Keratinocyte (primary cell): ENCODE measurements around the gene RNF5. TPM values are rescaled to one million over a fixed set of nuclear protein-coding genes. Genes with fewer than 3 reads are reported as not detected.

Source experiments
- DNase-seq: peaks from one replicate; pipeline ENCODE4 v3.0.0-alpha.2; 2011; ENCODE audit warnings: low read depth, missing footprints, low spot score
- FAIRE-seq: peaks from 2 replicates; lab custom pipeline; 2011; peaks lifted over from hg19 to GRCh38; lab: Jason Lieb, UNC
- H2AFZ ChIP-seq: 2 replicates; pipeline ENCODE4 v1.6.0; 2012; ENCODE audit warnings: low read length, control low read depth, inconsistent platforms; ENCODE audit not compliant: control insufficient read depth
- H3K27ac ChIP-seq: 2 replicates; pipeline ENCODE4 v1.5.1; 2011; ENCODE audit warnings: low read length; ENCODE audit not compliant: control insufficient read depth, insufficient read depth
- H3K27me3 ChIP-seq: 3 replicates; pipeline ENCODE4 v1.6.0; 2011; ENCODE audit warnings: low read length; ENCODE audit not compliant: control insufficient read depth, insufficient read depth; ENCODE audit errors: extremely low read depth
- H3K36me3 ChIP-seq, 2 experiments: 2 replicates in 1 of 2; 3 replicates in 1 of 2; pipeline ENCODE4 v1.5.1; 2011; ENCODE audit warnings: low read length in 2 of 2, mild to moderate bottlenecking in 1 of 2; ENCODE audit not compliant: control insufficient read depth in 2 of 2, insufficient read depth in 2 of 2; ENCODE audit errors: extremely low read depth in 1 of 2
- H3K4me1 ChIP-seq: 3 replicates; pipeline ENCODE4 v1.5.1; 2011; ENCODE audit warnings: low read length; ENCODE audit not compliant: control insufficient read depth, insufficient read depth; ENCODE audit errors: extremely low read depth
- H3K4me2 ChIP-seq: 3 replicates; pipeline ENCODE4 v1.6.0; 2011; ENCODE audit warnings: low read depth, low read length; ENCODE audit not compliant: control insufficient read depth, insufficient read depth; ENCODE audit errors: extremely low read depth
- H3K4me3 ChIP-seq, 3 experiments: fragments of 200-600 bp in 1 of 3; sonication (generic) in 1 of 3; 2 replicates in 2 of 3; 3 replicates in 1 of 3; pipeline ENCODE4 v1.5.1; 2011 to 2016; ENCODE audit warnings: low read length in 3 of 3, mild to moderate bottlenecking in 3 of 3, control low read depth in 2 of 3, inconsistent platforms in 1 of 3, low read depth in 1 of 3, mixed read lengths in 1 of 3, mixed run types in 1 of 3, moderate library complexity in 1 of 3; ENCODE audit not compliant: control insufficient read depth in 2 of 3, insufficient read depth in 2 of 3; ENCODE audit errors: extremely low read depth in 1 of 3
- H3K79me2 ChIP-seq: 2 replicates; pipeline ENCODE4 v1.6.0; 2012; ENCODE audit warnings: low read length; ENCODE audit not compliant: control insufficient read depth, insufficient read depth
- H3K9ac ChIP-seq: 3 replicates; pipeline ENCODE4 v1.6.0; 2011; ENCODE audit warnings: low read length; ENCODE audit not compliant: control insufficient read depth, insufficient read depth; ENCODE audit errors: extremely low read depth
- H3K9me1 ChIP-seq: 3 replicates; pipeline ENCODE4 v1.6.0; 2011; ENCODE audit warnings: low read length; ENCODE audit not compliant: control insufficient read depth, insufficient read depth; ENCODE audit errors: extremely low read depth
- H3K9me3 ChIP-seq: 2 replicates; pipeline ENCODE4 v1.5.1; 2012; ENCODE audit warnings: low read depth, low read length; ENCODE audit not compliant: control insufficient read depth
- H4K20me1 ChIP-seq: 3 replicates; pipeline ENCODE4 v1.6.0; 2011; ENCODE audit warnings: low read length; ENCODE audit not compliant: control insufficient read depth, insufficient read depth; ENCODE audit errors: extremely low read depth
- CTCF ChIP-seq, 3 experiments: IDR thresholded peaks in 1 of 3; conservative IDR thresholded peaks in 1 of 3; optimal IDR thresholded peaks in 1 of 3; 2 replicates in 2 of 3; 3 replicates in 1 of 3; pipeline versions ENCODE3 to v1.5.1; 2011; ENCODE audit warnings: low read length in 3 of 3, mild to moderate bottlenecking in 3 of 3, moderate library complexity in 2 of 3, control low read depth in 1 of 3, inconsistent platforms in 1 of 3; ENCODE audit not compliant: insufficient read depth in 2 of 3; ENCODE audit errors: extremely low read depth in 1 of 3
- EZH2 ChIP-seq: IDR thresholded peaks from one replicate; pipeline ENCODE4 v1.6.1; 2012; ENCODE audit warnings: inconsistent platforms, mild to moderate bottlenecking, low read length, moderate library complexity
- dilution Hi-C: fragments of 300-500 bp; cut with MboI; formaldehyde crosslinking; loops from one replicate; pipeline ENCODE4 v1.7.0; 2020; ENCODE audit warnings: low sequenced_read_pairs; ENCODE audit not compliant: extremely low pct_ligation_motif_present
- polyA plus RNA-seq, 5 experiments: library from polyadenylated mRNA; depleted of rRNA in 3 of 5; stranded (reverse) in 3 of 5; stranded (forward) in 1 of 5; unstranded in 1 of 5; fragments of >200 nt; gene quantifications; 1 replicate in 1 of 5; 2 replicates in 3 of 5; 3 replicates in 1 of 5; pipeline versions ENCODE4 v1.2.1 to v1.2.3, GENCODE V29; 2011 to 2012; ENCODE audit warnings: missing spikeins in 2 of 5, low read depth in 1 of 5, low replicate concordance in 1 of 5

The RNF5 gene
- polyA plus RNA-seq, 1 donor (not counting 4 experiments of a cell fraction or from before 2014, with no cell fraction given): 33.2 TPM

DNA sequence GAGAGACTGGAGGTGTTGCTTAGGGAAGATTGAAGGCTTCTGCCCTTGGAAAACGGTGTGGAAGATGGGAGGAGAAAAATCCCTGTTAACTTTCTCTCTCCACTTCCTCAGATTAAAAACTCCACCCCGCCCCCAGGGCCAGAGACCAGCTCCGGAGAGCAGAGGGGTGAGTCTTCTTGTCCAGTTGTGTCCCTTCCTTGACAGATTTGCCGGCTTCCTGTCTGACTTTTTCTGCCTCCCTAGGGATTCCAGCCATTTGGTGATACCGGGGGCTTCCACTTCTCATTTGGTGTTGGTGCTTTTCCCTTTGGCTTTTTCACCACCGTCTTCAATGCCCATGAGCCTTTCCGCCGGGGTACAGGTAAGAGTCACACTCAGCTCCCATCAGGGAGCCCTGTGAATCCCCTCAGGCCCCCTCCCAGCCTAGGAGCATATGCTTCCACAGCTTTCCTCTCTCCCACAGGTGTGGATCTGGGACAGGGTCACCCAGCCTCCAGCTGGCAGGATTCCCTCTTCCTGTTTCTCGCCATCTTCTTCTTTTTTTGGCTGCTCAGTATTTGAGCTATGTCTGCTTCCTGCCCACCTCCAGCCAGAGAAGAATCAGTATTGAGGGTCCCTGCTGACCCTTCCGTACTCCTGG is 1.7 kb downstream of the RNF5 start:
- H3K4me2 ChIP-seq: peak overlapping the region; percentile 87
- no peaks in the 10 kb centered on the region for H4K20me1 ChIP-seq
- H3K9ac ChIP-seq: no peak overlapping the region
- H3K9me1 ChIP-seq: no peaks in the 10 kb centered on the region
- DNase-seq (no peak), FAIRE-seq (no peak)
- H2AFZ ChIP-seq: no peak overlapping the region
- no peaks in the 10 kb centered on the region for H3K9me3 ChIP-seq
- peaks cover 8% of the 10 kb centered on the region in 2 experiments for H3K36me3 ChIP-seq
- no peaks in the 10 kb centered on the region for H3K27me3 ChIP-seq
- peaks cover 16% of the 10 kb centered on the region for H3K79me2 ChIP-seq
- H3K4me3 ChIP-seq: no peak overlapping the region
- peaks cover 24% of the 10 kb centered on the region for H3K4me1 ChIP-seq
- H3K27ac ChIP-seq: no peak overlapping the region
- dilution Hi-C loops: no loop called here
- no peak for TF ChIP-seq CTCF (optimal IDR thresholded peaks at IDR 0.05 in 1 of 3, IDR thresholded peaks at IDR 0.05 in 1 of 3, conservative IDR thresholded peaks at IDR 0.05 in 1 of 3; ENCODE audit: extremely low read depth in 1 of 3, insufficient read depth in 2 of 3, low read length in 3 of 3)
- no peak for TF ChIP-seq EZH2

- TF ChIP-seq EZH2: no peak
- TF ChIP-seq CTCF (optimal IDR thresholded peaks at IDR 0.05 in 1 of 3, IDR thresholded peaks at IDR 0.05 in 1 of 3, conservative IDR thresholded peaks at IDR 0.05 in 1 of 3; ENCODE audit: extremely low read depth in 1 of 3, insufficient read depth in 2 of 3, low read length in 3 of 3): no peak
- H3K9me3 ChIP-seq: no peaks in the 10 kb centered on the region
- no peaks in the 10 kb centered on the region for H4K20me1 ChIP-seq
- no peak for DNase-seq
- H3K36me3 ChIP-seq: peaks cover 7 to 10% of the 10 kb centered on the region in 2 experiments
- no peak overlapping the region for H2AFZ ChIP-seq
- H3K4me3 ChIP-seq: no peak overlapping the region
- H3K4me1 ChIP-seq: peaks cover 18% of the 10 kb centered on the region
- no peak for FAIRE-seq
- peaks cover 7% of the 10 kb centered on the region for H3K79me2 ChIP-seq
- dilution Hi-C loops: no loop called here
- no peaks in the 10 kb centered on the region for H3K9me1 ChIP-seq
- H3K27me3 ChIP-seq: no peaks in the 10 kb centered on the region
- no peak overlapping the region for H3K4me2 ChIP-seq
- H3K27ac ChIP-seq: no peak overlapping the region
- no peak overlapping the region for H3K9ac ChIP-seq
Measured at GRCh38 chr6:32181148-32181702, 3.0 kb downstream of the RNF5 start.
